ENCODE results near the gene WFDC12.
A peak's percentile ranks its signal among the peaks of the same experiment; 100 is the strongest.

WFDC12 gene

GRCh38 chr20:45077559-45077958, 46.7 kb downstream of the WFDC12 start:
- Histone ChIP-seq H3K4me2 (ENCODE audit: low read length) (no peak overlapping the region), H2AFZ (ENCODE audit: insufficient read depth, low read length, poor library complexity) (no peak overlapping the region)

More at GRCh38 chr20:45077559-45077958, 46.7 kb downstream of the WFDC12 start:
- H4K8ac ChIP-seq (ENCODE audit: low read depth, low read length): no peak overlapping the region
- H4K12ac ChIP-seq (ENCODE audit: low read depth, low read length): no peak overlapping the region
- H3K4ac ChIP-seq (ENCODE audit: low read depth, low read length): no peak overlapping the region
- H3K9ac ChIP-seq (ENCODE audit: low read length): no peak overlapping the region
- no peak overlapping the region for H3K14ac ChIP-seq (ENCODE audit: low read length)
- no peaks in the 10 kb centered on the region for H3K27me3 ChIP-seq (ENCODE audit: insufficient read depth, low read length)
- no peak overlapping the region for H3K27ac ChIP-seq (ENCODE audit: low read depth, low read length)
- no peak overlapping the region for H2AK5ac ChIP-seq (ENCODE audit: low read length)
- H2BK12ac ChIP-seq (ENCODE audit: low read length): no peak overlapping the region
- no peak overlapping the region for H2BK5ac ChIP-seq (ENCODE audit: low read depth, low read length, poor library complexity)
- no peak overlapping the region for H3K23ac ChIP-seq (ENCODE audit: low read length)
- no CpG with 5 or more reads among the region's 3 CpGs for WGBS (ENCODE audit: extremely low coverage, insufficient coverage, insufficient read length)
- peak overlapping the region; percentile 23 for H4K91ac ChIP-seq (ENCODE audit: low read depth, low read length)
- H3K36me3 ChIP-seq (ENCODE audit: control insufficient read depth in 1 of 2, insufficient read depth in 2 of 2, low read length in 2 of 2): peaks cover 5 to 10% of the 10 kb centered on the region in 2 experiments
- H3K79me2 ChIP-seq (ENCODE audit: control insufficient read depth, insufficient read depth, low read length, poor library complexity): no peaks in the 10 kb centered on the region
- H3K4me3 ChIP-seq (ENCODE audit: low read depth, low read length): no peak overlapping the region
- H3K4me1 ChIP-seq (ENCODE audit: control insufficient read depth in 1 of 2, insufficient read depth in 2 of 2, low read length in 2 of 2): peaks cover 9 to 21% of the 10 kb centered on the region in 2 experiments
- no peak overlapping the region for H3K18ac ChIP-seq (ENCODE audit: low read length)
- H3K79me1 ChIP-seq (ENCODE audit: low read length): peaks cover 25% of the 10 kb centered on the region
- H2BK120ac ChIP-seq (ENCODE audit: insufficient read depth, low read length, poor library complexity): no peak overlapping the region
- no peaks in the 10 kb centered on the region for H3K9me3 ChIP-seq (ENCODE audit: insufficient read depth, low read depth, low read length)
- DNase-seq: no peak
